ENCODE measurements around the gene CRX.
"Not testable (repeated sequence)": the region's sequence is repeated elsewhere in the genome, so short reads cannot be mapped to it uniquely, and the experiment has no call there.

The CRX gene

DNA sequence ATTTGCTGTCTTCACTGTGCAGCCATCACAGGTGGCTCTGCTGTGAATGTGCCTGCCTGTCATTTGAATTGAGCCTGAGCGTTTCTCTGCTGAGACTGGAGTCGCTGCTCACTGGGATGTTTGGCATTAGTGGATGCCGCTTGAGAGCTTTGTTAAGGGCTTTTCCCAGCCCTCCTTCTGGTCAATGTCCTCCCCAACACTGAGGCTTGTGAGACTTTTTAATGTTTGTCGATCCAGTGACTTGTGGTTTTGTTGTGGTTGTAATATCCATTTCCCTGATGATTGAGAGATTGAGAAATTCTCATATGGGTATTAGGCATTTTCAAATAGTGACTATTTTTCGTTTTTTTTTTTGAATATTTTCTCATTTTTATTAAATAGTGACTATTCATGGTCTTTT, 39.9 kb downstream of the CRX start:
- no peak for DNase-seq

DNA sequence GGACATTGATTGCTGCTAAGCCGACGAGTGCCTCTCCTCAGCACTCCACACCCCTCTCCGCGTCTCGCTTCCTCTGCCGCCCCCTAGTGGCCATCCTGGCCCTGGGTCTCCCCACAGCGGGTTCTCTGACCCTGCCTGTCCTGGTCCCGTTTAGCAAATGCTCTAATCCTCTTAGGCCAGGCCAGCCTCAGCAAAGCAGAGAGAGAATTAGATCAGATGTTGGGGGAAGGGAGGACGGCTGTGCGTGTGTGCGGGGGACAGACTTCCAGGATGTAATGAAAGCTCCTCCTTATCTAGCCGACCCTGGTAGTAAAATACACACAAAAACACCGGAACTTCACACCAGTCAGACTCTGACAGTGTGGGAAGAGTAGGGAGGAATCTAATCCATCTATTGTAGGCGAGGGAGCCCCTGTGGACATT, 41.8 kb downstream of the CRX start:
- peak; percentile 39 to 93 for DNase-seq

DNA sequence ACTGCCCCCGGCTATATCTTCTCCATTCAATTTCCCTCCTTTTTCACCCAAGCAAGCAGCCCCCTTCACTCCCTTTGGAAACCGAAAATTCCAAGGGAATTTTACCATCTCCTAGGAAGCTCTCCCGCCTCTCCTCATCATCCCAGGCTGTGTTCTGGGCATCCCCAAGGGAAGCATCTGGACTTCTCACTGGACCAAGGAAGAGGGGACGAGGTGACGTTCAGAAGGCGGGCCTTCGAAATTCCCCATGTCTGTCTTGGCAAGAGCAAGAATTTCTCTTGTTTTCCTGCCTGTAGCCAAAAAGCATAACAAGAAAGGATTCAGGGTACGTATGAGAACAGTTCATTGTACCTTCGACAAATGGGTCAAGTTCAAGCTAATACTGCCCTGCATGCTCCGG, 43.4 kb downstream of the CRX start:
- DNase-seq = no peak

DNA sequence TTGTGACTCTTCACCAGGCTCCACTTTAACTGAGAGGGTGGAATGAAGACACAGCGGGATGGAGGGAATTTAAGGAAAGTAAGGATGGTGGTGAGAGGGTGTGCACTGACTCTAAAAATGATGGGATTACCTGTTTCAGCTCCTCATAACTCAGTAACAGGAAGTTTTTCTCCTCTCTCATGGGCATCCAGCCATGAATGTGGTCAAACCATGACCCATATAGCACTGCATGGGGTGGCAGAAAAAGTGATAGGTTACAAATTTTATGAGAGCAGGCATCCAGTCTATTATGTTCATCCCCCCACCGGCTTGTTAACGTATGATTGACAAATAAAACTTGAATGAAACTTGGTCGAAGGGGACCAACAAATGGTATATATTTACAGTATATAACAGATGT, 57.2 kb downstream of the CRX start:
- no peak for DNase-seq

DNA sequence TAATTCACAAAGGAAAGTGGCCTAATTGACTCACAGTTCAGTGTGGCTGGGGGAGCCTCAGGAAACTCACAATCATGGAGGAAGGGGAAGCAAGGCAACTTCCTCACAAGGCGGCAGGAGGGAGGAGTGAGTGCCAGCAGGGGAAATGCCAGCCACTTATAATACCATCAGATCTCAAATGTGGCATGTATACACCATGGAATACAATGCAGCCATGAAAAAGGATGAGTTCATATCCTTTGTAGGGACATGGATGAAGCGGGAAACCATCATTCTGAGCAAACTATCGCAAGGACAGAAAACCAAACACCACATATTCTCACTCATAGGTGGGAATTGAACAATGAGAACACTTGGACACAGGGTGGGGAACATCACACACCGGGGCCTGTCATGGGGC, 57.6 kb downstream of the CRX start:
- DNase-seq = not testable (repeated sequence)

DNA sequence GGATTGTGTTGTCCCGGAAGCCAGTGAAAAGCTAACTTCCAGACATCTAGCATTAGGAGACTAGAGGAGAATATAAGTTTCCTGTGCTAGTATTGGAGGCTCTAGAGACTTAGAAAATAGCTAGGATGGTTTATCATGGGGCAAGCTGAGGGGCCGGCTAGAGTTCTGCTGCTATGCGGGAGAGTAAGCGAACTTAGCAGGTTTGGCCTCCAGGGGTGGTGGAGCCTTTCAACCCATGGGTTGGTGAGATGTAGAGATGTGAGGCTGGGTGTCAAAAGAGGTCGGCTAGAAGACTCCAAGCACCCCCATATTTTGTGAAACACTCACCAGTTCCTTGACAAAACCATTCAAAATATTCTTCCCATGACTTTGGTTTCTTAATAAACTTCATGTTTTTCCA, 60.0 kb downstream of the CRX start:
- DNase-seq = no peak

DNA sequence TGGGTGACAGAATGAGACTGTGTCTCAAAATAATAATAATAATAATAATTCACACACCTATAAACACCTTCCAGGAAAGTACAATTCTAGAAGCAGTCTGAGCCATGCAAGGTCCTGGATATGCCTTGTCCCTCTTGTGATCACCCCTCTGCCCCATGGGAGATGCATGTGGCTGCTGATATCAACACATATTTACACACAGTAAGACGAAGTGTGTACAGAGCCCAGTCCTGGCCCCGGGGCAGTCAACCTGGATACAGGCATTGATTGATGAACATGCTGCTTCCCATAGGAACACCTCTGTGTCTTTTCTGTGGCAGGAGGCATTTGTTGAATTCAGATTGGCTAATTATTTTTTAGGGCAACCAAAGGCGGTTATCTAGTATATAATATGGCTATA, 61.2 kb downstream of the CRX start:
- no peak for DNase-seq

DNA sequence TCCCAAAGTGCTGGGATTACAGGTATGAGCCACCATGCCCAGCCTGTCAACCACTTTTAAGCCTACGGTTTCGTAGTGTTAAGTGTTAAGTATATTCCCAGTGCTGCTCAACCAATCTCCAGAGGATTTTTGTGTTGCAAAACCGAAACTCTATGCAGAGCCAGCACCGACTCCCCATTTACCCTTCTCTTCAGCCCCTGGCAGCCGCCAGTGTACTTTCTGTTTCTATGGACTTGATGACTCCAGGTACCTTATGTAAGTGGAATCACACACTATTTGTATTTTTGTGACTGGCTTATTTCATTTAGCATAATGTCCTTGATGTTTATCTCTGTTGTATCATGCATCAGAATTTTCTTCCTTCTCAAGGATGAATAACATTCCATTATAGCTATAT, 63.3 kb downstream of the CRX start:
- no peak for DNase-seq

DNA sequence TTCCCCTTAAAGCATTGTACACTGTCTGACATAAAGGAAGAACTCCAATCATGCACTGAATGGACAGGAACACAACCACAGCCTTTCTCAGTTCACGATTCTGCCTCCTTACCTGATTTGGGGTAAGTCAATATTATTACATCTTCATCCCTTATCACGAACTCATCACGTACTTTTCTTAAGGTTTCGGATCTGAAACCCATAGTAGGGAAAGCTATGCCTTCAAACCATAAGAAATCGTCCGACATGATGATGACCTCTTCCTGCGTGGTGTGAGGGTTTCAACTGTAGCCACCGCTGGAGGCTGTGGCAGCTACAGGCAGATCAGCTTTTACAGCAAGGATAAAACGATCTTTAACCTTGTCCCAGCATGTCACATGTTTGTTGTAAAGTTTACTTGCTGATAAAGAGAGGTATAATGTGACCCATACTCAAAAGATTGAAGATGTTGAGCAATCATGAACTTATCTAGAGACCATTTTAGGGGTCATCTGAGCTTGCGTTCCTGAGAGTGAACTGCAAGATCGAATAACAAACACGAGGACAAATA, 64.3 kb downstream of the CRX start, which contains the start of gene SULT2A1:
Gene SULT2A1, minus strand, starts transcription at position 306 of the 550 bp plus-strand sequence. Its CDS starts 58 bp downstream, at position 248.
- DNase-seq = no peak

DNA sequence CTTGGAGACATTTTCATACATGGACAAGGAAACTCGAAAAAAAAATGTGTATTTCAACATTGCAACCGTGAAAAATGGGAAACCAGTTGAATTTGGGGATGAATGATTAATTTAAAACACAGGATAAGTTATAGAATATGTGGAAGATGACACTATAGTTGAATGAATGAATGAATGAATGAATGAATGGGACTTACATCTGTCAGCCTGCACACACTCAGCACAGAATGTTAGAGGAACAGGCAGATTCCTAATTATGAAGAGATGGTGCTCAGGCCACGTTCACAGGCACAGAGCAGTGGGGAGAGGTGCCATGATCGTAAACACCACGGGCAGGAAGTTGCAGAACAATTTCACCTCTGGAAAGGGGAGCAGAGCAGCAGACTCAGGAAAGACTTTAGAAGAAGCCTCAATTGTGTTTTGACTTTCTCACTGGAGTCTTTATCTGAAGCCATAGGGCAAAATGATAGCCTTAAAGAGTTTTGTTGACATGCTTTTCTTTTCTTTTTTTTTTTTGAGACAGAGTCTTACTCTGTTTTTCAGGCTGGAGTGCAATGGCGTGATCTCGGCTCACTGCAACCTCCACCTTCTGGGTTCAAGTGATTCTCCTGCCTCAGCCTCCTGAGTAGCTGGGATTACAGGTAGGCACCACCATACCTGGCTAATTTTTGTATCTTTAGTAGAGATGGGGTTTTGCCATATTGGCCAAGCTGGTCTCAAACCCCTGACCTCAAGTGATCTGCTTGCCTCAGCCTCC, 69.3 kb downstream of the CRX start:
- DNase-seq = no peak

DNA sequence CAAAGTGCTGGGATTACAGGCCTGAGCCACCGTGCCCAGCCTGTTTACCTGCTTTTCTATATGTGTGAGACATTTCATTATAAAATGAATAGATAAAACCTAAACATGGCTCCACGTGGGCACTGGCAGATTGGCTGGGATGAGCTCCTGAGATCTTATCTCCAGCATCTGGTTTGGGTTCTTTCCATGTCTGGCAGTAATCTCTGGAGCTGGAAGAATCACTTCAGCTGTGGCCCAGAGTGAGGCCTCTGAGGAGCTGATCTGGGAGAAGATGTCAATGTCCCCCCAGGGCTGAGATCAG, 69.8 kb downstream of the CRX start:
- no peak for DNase-seq

DNA sequence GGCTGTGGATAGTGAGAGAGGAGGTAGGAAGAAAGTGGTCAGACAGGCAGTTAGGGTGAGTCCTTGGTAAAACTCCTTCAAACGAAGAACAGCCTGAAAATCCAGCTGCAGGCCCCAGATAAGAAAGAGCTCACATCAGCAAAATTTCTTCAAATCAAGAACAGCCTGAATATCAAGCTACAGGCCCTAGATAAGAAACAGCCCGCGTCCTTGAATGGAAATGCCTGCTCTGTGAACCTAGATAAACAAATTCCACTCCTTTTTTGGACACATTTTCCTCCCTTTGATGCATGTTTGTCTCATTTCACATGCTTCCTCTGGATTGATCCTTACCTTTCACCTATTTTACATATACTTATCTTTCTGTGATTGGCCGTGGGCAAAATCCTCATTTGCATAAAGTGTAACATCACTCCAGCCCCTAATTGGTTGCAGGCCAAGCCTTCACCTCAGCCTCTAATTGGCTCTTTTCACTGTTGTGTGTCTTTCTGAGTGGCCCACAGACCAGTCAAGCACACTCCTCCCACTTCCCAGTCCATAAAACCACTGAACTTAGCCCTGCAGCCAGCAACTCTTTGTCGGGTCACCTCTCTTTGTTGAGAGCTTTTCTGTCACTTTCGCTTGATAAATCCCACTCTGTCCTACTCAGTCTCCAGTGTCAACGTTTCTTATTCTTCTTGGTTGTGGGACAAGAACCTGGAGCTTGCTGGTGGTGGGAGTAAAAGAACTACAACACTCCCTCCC, 70.4 kb downstream of the CRX start:
- no peak for DNase-seq
